HFFc6 (cell line): ENCODE data around the gene ART1. TPM values are rescaled to one million over a fixed set of nuclear protein-coding genes. Genes with fewer than 3 reads are reported as not detected.
"Not testable (repeated sequence)": the region's sequence is repeated elsewhere in the genome, so short reads cannot be mapped to it uniquely, and the experiment has no call there.

Experiments
- DNase-seq: peaks from one replicate; pipeline ENCODE4 v3.0.0-alpha.2; 2018
- H3K27ac Mint-ChIP-seq: 2 replicates; pipeline ENCODE4 v1.8.0; 2020; ENCODE audit warnings: mild to moderate bottlenecking, mixed read lengths
- H3K27me3 Mint-ChIP-seq: 2 replicates; pipeline ENCODE4 v1.8.0; 2021; ENCODE audit warnings: mild to moderate bottlenecking, moderate library complexity, mixed read lengths; ENCODE audit not compliant: insufficient read depth
- H3K36me3 Mint-ChIP-seq: 2 replicates; pipeline ENCODE4 v1.8.0; 2021; ENCODE audit warnings: low read depth, mixed read lengths
- H3K4me1 Mint-ChIP-seq: 2 replicates; pipeline ENCODE4 v1.8.0; 2020; ENCODE audit warnings: low read depth, mixed read lengths
- H3K4me3 Mint-ChIP-seq: 2 replicates; pipeline ENCODE4 v1.8.0; 2020; ENCODE audit warnings: mild to moderate bottlenecking, moderate library complexity, mixed read lengths
- H3K9me3 Mint-ChIP-seq: 2 replicates; pipeline ENCODE4 v1.8.0; 2020; ENCODE audit warnings: mild to moderate bottlenecking, mixed read lengths
- total RNA-seq, 6 experiments: library from RNA; stranded (reverse); fragmentation: NEBNext Ultra II Directional; extraction: Animal tissue kit (Norgen Biotek cat#: 25700); gene quantifications; 2 replicates in 1 of 6; 3 replicates in 5 of 6; pipeline ENCODE4 v1.2.3, GENCODE V29; 2021
- TF ChIP-seq, protein P1 (sequence below): fragments of 200-600 bp; sonication (generic); IDR thresholded peaks from 2 replicates; pipeline ENCODE4 v1.5.0; 2021; ENCODE audit warnings: antibody characterized with exemption, mild to moderate bottlenecking

ART1 gene
- total RNA-seq, 6 experiments from 2014 or later: not detected

DNA sequence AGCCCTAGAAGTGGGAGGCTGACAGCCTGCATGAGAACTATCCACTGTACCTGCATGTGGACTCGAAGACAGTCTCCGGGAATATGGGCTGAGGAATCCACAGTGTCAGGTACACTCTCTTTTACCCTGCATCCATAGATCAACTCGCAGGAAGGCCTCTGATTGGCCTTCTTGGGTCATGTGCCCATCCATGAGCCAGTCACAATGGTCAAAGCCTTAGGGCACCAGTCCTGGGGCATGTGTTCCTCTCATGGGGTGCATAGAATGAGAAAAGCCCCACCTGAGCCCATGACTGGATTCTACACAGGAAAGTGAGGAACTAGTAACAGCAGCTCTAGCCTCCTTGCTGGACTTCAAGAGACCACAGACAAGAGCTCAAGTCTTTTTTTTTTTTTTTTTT, 10.6 kb downstream of the ART1 start:
- H3K27me3 Mint-ChIP-seq: peaks cover 20% of the 10 kb centered on the region
- no peak overlapping the region for H3K27ac Mint-ChIP-seq
- no peaks in the 10 kb centered on the region for H3K9me3 Mint-ChIP-seq
- no peak for DNase-seq
- TF ChIP-seq, protein P1, sequence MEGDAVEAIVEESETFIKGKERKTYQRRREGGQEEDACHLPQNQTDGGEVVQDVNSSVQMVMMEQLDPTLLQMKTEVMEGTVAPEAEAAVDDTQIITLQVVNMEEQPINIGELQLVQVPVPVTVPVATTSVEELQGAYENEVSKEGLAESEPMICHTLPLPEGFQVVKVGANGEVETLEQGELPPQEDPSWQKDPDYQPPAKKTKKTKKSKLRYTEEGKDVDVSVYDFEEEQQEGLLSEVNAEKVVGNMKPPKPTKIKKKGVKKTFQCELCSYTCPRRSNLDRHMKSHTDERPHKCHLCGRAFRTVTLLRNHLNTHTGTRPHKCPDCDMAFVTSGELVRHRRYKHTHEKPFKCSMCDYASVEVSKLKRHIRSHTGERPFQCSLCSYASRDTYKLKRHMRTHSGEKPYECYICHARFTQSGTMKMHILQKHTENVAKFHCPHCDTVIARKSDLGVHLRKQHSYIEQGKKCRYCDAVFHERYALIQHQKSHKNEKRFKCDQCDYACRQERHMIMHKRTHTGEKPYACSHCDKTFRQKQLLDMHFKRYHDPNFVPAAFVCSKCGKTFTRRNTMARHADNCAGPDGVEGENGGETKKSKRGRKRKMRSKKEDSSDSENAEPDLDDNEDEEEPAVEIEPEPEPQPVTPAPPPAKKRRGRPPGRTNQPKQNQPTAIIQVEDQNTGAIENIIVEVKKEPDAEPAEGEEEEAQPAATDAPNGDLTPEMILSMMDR: no peak
- H3K36me3 Mint-ChIP-seq: no peaks in the 10 kb centered on the region; the same call in 1 of the 2 replicates
- no peak overlapping the region for H3K4me3 Mint-ChIP-seq
- no peaks in the 10 kb centered on the region for H3K4me1 Mint-ChIP-seq

DNA sequence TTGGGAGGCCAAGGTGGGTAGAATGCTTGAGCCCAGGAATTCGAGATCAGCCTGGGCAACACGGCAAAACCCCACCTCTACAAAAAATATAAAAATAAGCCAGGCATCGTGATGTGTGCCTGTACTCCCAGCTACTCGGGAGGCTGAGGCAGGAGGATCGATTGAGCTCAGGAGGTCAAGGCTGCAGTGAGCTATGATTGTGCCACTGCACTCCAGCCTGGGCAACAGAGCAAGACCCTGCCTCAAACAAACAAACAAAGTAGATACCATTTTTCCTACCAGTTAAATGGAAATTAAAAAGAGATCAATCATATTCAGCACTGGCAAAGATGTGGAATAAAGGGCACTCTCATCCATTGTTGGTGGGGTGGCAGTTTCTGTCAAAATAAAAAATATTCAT, 12.4 kb downstream of the ART1 start:
- H3K4me1 Mint-ChIP-seq, H3K9me3 Mint-ChIP-seq, H3K36me3 Mint-ChIP-seq, H3K4me3 Mint-ChIP-seq, H3K27ac Mint-ChIP-seq, DNase-seq: not testable (repeated sequence)
- peaks cover 12% of the 10 kb centered on the region for H3K27me3 Mint-ChIP-seq

DNA sequence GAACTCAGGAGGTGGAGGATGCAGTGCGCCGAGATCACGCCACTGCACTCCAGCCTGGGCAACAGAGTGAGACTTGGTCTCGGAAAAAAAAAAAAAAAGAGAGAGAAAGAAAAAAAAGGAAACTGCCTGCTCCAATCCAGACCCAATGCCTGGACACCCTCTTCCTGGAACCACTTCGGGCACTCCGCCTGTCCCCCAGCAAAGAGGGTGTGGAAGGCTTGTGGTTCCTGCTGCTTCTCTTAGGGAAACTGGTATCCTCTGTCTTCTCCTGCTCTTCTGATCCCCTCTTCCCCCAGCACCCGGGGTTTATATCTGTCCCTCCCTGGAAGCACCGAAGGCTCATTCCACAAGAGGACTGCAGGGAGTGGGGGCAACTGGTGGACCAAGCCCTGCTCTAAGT, 13.3 kb downstream of the ART1 start:
- H3K27ac Mint-ChIP-seq: no peak overlapping the region
- H3K4me3 Mint-ChIP-seq: no peak overlapping the region
- H3K36me3 Mint-ChIP-seq: no peaks in the 10 kb centered on the region; the same call in 1 of the 2 replicates
- H3K4me1 Mint-ChIP-seq: no peaks in the 10 kb centered on the region
- TF ChIP-seq, protein P1: no peak
- DNase-seq: no peak
- no peaks in the 10 kb centered on the region for H3K9me3 Mint-ChIP-seq
- peaks cover 12% of the 10 kb centered on the region for H3K27me3 Mint-ChIP-seq

DNA sequence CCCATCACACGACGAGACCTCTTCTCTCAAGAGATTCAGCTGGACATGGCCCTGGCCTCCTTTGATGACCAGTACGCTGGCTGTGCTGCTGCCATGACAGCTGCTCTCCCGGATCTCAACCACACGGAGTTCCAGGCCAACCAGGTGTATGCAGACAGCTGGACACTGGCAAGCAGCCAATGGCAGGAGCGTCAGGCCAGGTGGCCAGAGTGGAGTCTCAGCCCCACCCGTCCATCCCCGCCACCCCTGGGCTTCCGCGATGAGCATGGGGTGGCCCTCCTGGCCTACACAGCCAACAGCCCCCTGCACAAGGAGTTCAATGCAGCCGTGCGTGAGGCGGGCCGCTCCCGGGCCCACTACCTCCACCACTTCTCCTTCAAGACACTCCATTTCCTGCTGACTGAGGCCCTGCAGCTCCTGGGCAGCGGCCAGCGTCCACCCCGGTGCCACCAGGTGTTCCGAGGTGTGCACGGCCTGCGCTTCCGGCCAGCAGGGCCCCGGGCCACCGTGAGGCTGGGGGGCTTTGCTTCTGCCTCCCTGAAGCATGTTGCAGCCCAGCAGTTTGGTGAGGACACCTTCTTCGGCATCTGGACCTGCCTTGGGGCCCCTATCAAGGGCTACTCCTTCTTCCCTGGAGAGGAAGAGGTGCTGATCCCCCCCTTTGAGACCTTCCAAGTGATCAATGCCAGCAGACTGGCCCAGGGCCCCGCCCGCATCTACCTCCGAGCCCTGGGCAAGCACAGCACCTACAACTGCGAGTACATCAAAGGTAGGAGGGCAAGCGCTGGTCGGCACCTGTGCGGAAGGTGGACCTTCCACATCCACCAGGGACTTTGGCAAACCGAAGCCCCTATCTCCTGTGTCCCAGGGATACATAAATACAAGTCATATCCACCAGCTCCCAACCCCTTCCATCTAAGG, 14.9 kb downstream of the ART1 start:
- Mint-ChIP-seq H3K36me3 (peaks cover 6% of the 10 kb centered on the region), H3K4me1 (no peaks in the 10 kb centered on the region), H3K9me3 (no peaks in the 10 kb centered on the region), H3K4me3 (no peak overlapping the region), H3K27me3 (peaks cover 12% of the 10 kb centered on the region), H3K27ac (no peak overlapping the region)
- TF ChIP-seq, protein P1: no peak
- no peak for DNase-seq

DNA sequence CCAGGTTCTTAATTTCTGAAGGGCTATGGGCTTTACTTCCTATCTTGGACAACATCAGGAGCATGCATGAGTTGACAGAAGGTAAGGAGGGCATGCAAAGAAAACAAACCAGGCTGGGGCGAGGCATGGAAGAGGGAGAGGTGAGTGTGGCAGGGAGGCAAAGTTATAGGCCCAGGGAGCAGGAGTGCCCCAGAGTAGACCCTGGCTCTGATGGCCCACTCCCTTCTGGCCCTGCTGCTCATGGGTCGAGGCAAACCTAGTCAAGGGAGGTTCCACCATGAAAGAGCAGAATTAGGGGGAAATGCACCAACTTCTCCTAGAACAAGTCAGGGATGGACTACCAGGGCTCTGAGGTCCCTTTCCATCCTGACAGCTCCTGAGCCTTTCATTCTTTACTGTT, 16.0 kb downstream of the ART1 start:
- no peak overlapping the region for H3K27ac Mint-ChIP-seq
- no peak overlapping the region for H3K4me3 Mint-ChIP-seq
- DNase-seq: no peak
- no peaks in the 10 kb centered on the region for H3K4me1 Mint-ChIP-seq
- TF ChIP-seq, protein P1: no peak
- H3K36me3 Mint-ChIP-seq: peaks cover 17% of the 10 kb centered on the region
- peaks cover 10% of the 10 kb centered on the region; the same call in 1 of the 2 replicates for H3K27me3 Mint-ChIP-seq
- H3K9me3 Mint-ChIP-seq: no peaks in the 10 kb centered on the region

DNA sequence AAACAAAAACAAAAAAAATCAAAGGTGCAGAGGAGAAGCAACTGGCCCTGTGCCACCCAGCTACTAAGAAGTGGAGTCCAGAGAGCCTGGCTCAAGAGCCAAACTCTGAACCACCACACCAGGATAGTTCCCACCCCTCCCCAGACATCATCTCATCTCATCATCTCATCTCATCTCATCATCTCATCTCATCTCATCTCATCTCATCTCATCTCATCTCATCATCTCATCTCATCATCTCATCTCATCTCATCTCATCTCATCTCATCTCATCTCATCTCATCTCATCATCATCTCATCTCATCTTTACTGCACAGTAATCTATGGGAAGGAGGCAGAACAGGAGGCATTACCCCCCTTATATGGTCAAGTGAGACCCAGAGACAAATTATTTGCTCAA, 17.9 kb downstream of the ART1 start:
- DNase-seq: no peak
- H3K4me3 Mint-ChIP-seq: no peak overlapping the region

More for the DNA sequence above, 17.9 kb downstream of the ART1 start:
- no peak overlapping the region for H3K27ac Mint-ChIP-seq
- H3K36me3 Mint-ChIP-seq: peaks cover 17% of the 10 kb centered on the region
- H3K27me3 Mint-ChIP-seq: peaks cover 7% of the 10 kb centered on the region
- H3K9me3 Mint-ChIP-seq: no peaks in the 10 kb centered on the region
- TF ChIP-seq, protein P1: no peak
- no peaks in the 10 kb centered on the region for H3K4me1 Mint-ChIP-seq
